Body of pancreas (tissue), 4 donors: ENCODE data around the gene ALDH1A1. TPM values are rescaled to one million over a fixed set of nuclear protein-coding genes. Genes with fewer than 3 reads are reported as not detected.

Experiments
- ATAC-seq: fragments of 150-250 bp; one replicate; pipeline ENCODE4 v1.9.1; 2016
- DNase-seq, 4 donors: peaks; one replicate each; pipeline ENCODE4 v3.0.0-alpha.2; 2019
- H3K27ac ChIP-seq, 4 donors: fragments of 200-600 bp; sonication (generic); 1 replicate in 3 of 4; 2 replicates in 1 of 4; pipeline versions ENCODE4 v1.5.1 to v1.6.1; 2016 to 2019; ENCODE audit warnings: mild to moderate bottlenecking in 1 of 4, mixed read lengths in 1 of 4, moderate library complexity in 1 of 4
- H3K27me3 ChIP-seq, 2 donors: fragments of 200-600 bp; sonication (generic); one replicate each; pipeline ENCODE4 v1.6.0; 2016; ENCODE audit warnings: mild to moderate bottlenecking in 1 of 2
- H3K36me3 ChIP-seq, 2 donors: fragments of 200-600 bp; sonication (generic); replicated peaks in 1 of 2; 2 replicates each; pipeline ENCODE4 v1.5.1; 2016; ENCODE audit warnings: low read depth in 2 of 2; ENCODE audit not compliant: insufficient read depth in 1 of 2
- H3K4me1 ChIP-seq: fragments of 200-600 bp; sonication (generic); one replicate; pipeline ENCODE4 v1.6.0; 2016
- H3K4me3 ChIP-seq, 2 donors: fragments of 200-600 bp; sonication (generic); 1 replicate in 1 of 2; 2 replicates in 1 of 2; pipeline ENCODE4 v1.5.1; 2016 to 2019
- H3K9me3 ChIP-seq, 3 donors: fragments of 200-600 bp; sonication (generic); 1 replicate in 2 of 3; 2 replicates in 1 of 3; pipeline ENCODE4 v1.5.1; 2016
- CTCF ChIP-seq, 7 experiments: fragments of 450-650 bp in 4 of 7; fragments of 200-600 bp in 3 of 7; sonication (generic) in 3 of 7; IDR thresholded peaks; one replicate each; pipeline ENCODE4 v1.5.1; 2016 to 2019; ENCODE audit warnings: antibody characterized with exemption in 7 of 7
- POLR2A ChIP-seq, 3 donors: fragments of 450-650 bp; IDR thresholded peaks; one replicate each; pipeline ENCODE4 v1.6.1; 2016; ENCODE audit warnings: antibody characterized with exemption in 3 of 3, mild to moderate bottlenecking in 2 of 3
- WGBS, 2 donors: methylation state at CpG; one replicate each; pipeline ENCODE4 v1.1.5; 2017; 5-methylcytosine and 5-hydroxymethylcytosine counted together
- intact Hi-C: fragments of 100-400 bp; cut with DNase I; formaldehyde crosslinking; loops from one replicate; pipeline ENCODE4 v1.15.1; 2023
- total RNA-seq, 2 donors: library from RNA; depleted of rRNA; stranded (reverse); fragments of >200 nt; gene quantifications; one replicate each; pipeline ENCODE4 v1.1.0, GENCODE V29; 2016

ALDH1A1 gene
- total RNA-seq, 2 donors from 2014 or later, result 87.7 to 184 TPM

- H3K9me3 ChIP-seq, result no peaks in the 10 kb centered on the region
- DNase-seq (no peak), ATAC-seq (no peak)
- H3K4me1 ChIP-seq, result no peaks in the 10 kb centered on the region
- TF ChIP-seq POLR2A (IDR thresholded peaks at IDR 0.05) (no peak), CTCF (IDR thresholded peaks at IDR 0.05) (no peak)
- H3K27me3 ChIP-seq, result no peaks in the 10 kb centered on the region
- H3K27ac ChIP-seq, result no peak overlapping the region
- 87 to 94% methylated on average over 3 of the region's 3 CpGs for WGBS, 2 donors
- intact Hi-C loops, result no loop called here
- no peaks in the 10 kb centered on the region for H3K36me3 ChIP-seq
- no peak overlapping the region for H3K4me3 ChIP-seq
Measured at GRCh38 chr9:72883875-72884274, 69.0 kb downstream of the ALDH1A1 start.

- intact Hi-C loops, result no loop called here
- no peak for ATAC-seq
- H3K27me3 ChIP-seq, result no peaks in the 10 kb centered on the region
- no peak overlapping the region for H3K4me3 ChIP-seq
- 90 to 92% methylated on average over 6 of the region's 6 CpGs for WGBS, 2 donors
- no peak overlapping the region for H3K27ac ChIP-seq
- H3K36me3 ChIP-seq, result no peaks in the 10 kb centered on the region
- no peaks in the 10 kb centered on the region for H3K9me3 ChIP-seq
- TF ChIP-seq CTCF (IDR thresholded peaks at IDR 0.05), result no peak
- no peak for TF ChIP-seq POLR2A (IDR thresholded peaks at IDR 0.05)
- peak in 3 of 4 donors; percentile 17 to 51 (median 48) for DNase-seq
- no peaks in the 10 kb centered on the region for H3K4me1 ChIP-seq
Measured at GRCh38 chr9:72882117-72882775, 70.6 kb downstream of the ALDH1A1 start.

- Histone ChIP-seq H3K4me1 (no peaks in the 10 kb centered on the region), H3K36me3 (no peaks in the 10 kb centered on the region), H3K4me3 (no peak overlapping the region), H3K27me3 (no peaks in the 10 kb centered on the region), H3K9me3 (no peaks in the 10 kb centered on the region), H3K27ac (no peak overlapping the region)
- no peak for ATAC-seq
- WGBS, 2 donors, result 71 to 75% methylated on average over 2 of the region's 2 CpGs
- TF ChIP-seq CTCF (IDR thresholded peaks at IDR 0.05), result no peak
- no peak for TF ChIP-seq POLR2A (IDR thresholded peaks at IDR 0.05)
- intact Hi-C loops, result no loop called here
- DNase-seq, result no peak
Measured at GRCh38 chr9:72880821-72881220, 72.0 kb downstream of the ALDH1A1 start.

- intact Hi-C loops, result loop anchor here (10.0 kb wide), 1 partner anchor 210 kb away; no protein-coding TSS in a partner anchor
- no peak for ATAC-seq
Measured at GRCh38 chr9:72875221-72875620, 77.6 kb downstream of the ALDH1A1 start.

More at GRCh38 chr9:72875221-72875620, 77.6 kb downstream of the ALDH1A1 start:
- Histone ChIP-seq H3K27me3 (no peaks in the 10 kb centered on the region), H3K36me3 (no peaks in the 10 kb centered on the region), H3K4me1 (peaks cover 3% of the 10 kb centered on the region), H3K27ac (no peak overlapping the region), H3K4me3 (no peak overlapping the region), H3K9me3 (no peaks in the 10 kb centered on the region)
- no peak for TF ChIP-seq POLR2A (IDR thresholded peaks at IDR 0.05)
- TF ChIP-seq CTCF (IDR thresholded peaks at IDR 0.05), result no peak
- DNase-seq, result no peak
